ENCODE data around the gene ZCCHC24.

ZCCHC24 gene

GRCh38 chr10:79460687-79461086, 15.3 kb upstream of the ZCCHC24 start:
- no peak for TF ChIP-seq EZH2 (IDR thresholded peaks at IDR 0.05; ENCODE audit: borderline replicate concordance, low read length)

GRCh38 chr10:79459243-79459642, 13.8 kb upstream of the ZCCHC24 start:
- H3K36me3 ChIP-seq (ENCODE audit: insufficient read depth, low read length), result no peaks in the 10 kb centered on the region
- no peaks in the 10 kb centered on the region for H4K20me1 ChIP-seq (ENCODE audit: insufficient read depth, low read length)
- H3K9ac ChIP-seq (ENCODE audit: low read length), result no peak overlapping the region
- no peak overlapping the region for H3K4me3 ChIP-seq (ENCODE audit: low read depth, low read length, poor library complexity, severe bottlenecking)
- H3K27ac ChIP-seq (ENCODE audit: low read depth, low read length, poor library complexity, severe bottlenecking), result no peak overlapping the region
- no peaks in the 10 kb centered on the region for H3K79me2 ChIP-seq (ENCODE audit: insufficient read depth, low read length)
- TF ChIP-seq CTCF (IDR thresholded peaks at IDR 0.05; ENCODE audit: low read length) (no peak), EZH2 (IDR thresholded peaks at IDR 0.05; ENCODE audit: borderline replicate concordance, low read length) (no peak)
- no peaks in the 10 kb centered on the region for H3K4me1 ChIP-seq (ENCODE audit: insufficient read depth, low read length, severe bottlenecking)
- no peak overlapping the region for H2AFZ ChIP-seq (ENCODE audit: low read length)
- no peaks in the 10 kb centered on the region for H3F3A ChIP-seq (ENCODE audit: insufficient read depth, low read length)
- H3K4me2 ChIP-seq (ENCODE audit: low read length), result no peak overlapping the region
- no peaks in the 10 kb centered on the region for H3K9me3 ChIP-seq (ENCODE audit: low read length)
- no peaks in the 10 kb centered on the region for H3K9me2 ChIP-seq (ENCODE audit: low read depth, low read length)
- H3K27me3 ChIP-seq (ENCODE audit: insufficient read depth, low read length), result 0 out of 2 replicates have a peak, but pooled peaks cover 7% of the 10 kb centered on the region

More at GRCh38 chr10:79460687-79461086, 15.3 kb upstream of the ZCCHC24 start:
- no peak overlapping the region for H3K27ac ChIP-seq (ENCODE audit: low read depth, low read length, poor library complexity, severe bottlenecking)
- H3K36me3 ChIP-seq (ENCODE audit: insufficient read depth, low read length), result no peaks in the 10 kb centered on the region
- H3K27me3 ChIP-seq (ENCODE audit: insufficient read depth, low read length), result 0 out of 2 replicates have a peak, but pooled peaks cover 7% of the 10 kb centered on the region
- H3K4me1 ChIP-seq (ENCODE audit: insufficient read depth, low read length, severe bottlenecking), result no peaks in the 10 kb centered on the region
- H3K9me2 ChIP-seq (ENCODE audit: low read depth, low read length), result no peaks in the 10 kb centered on the region
- no peaks in the 10 kb centered on the region for H3F3A ChIP-seq (ENCODE audit: insufficient read depth, low read length)
- no peak overlapping the region for H3K9ac ChIP-seq (ENCODE audit: low read length)
- no peak overlapping the region for H3K4me3 ChIP-seq (ENCODE audit: low read depth, low read length, poor library complexity, severe bottlenecking)
- no peak overlapping the region for H2AFZ ChIP-seq (ENCODE audit: low read length)
- no peaks in the 10 kb centered on the region for H3K9me3 ChIP-seq (ENCODE audit: low read length)
- no peaks in the 10 kb centered on the region for H4K20me1 ChIP-seq (ENCODE audit: insufficient read depth, low read length)
- H3K4me2 ChIP-seq (ENCODE audit: low read length), result no peak overlapping the region
- H3K79me2 ChIP-seq (ENCODE audit: insufficient read depth, low read length), result no peaks in the 10 kb centered on the region

- no peaks in the 10 kb centered on the region for H3K9me2 ChIP-seq (ENCODE audit: low read depth, low read length)
- TF ChIP-seq CTCF (IDR thresholded peaks at IDR 0.05; ENCODE audit: low read length) (no peak), EZH2 (IDR thresholded peaks at IDR 0.05; ENCODE audit: borderline replicate concordance, low read length) (no peak)
- no peak overlapping the region for H2AFZ ChIP-seq (ENCODE audit: low read length)
- H3F3A ChIP-seq (ENCODE audit: insufficient read depth, low read length), result no peaks in the 10 kb centered on the region
- H4K20me1 ChIP-seq (ENCODE audit: insufficient read depth, low read length), result no peaks in the 10 kb centered on the region
- no peak overlapping the region for H3K27ac ChIP-seq (ENCODE audit: low read depth, low read length, poor library complexity, severe bottlenecking)
- H3K9me3 ChIP-seq (ENCODE audit: low read length), result no peaks in the 10 kb centered on the region
- 0 out of 2 replicates have a peak, but pooled peaks cover 7% of the 10 kb centered on the region for H3K27me3 ChIP-seq (ENCODE audit: insufficient read depth, low read length)
- no peak overlapping the region for H3K4me3 ChIP-seq (ENCODE audit: low read depth, low read length, poor library complexity, severe bottlenecking)
- no peak overlapping the region for H3K4me2 ChIP-seq (ENCODE audit: low read length)
- H3K79me2 ChIP-seq (ENCODE audit: insufficient read depth, low read length), result no peaks in the 10 kb centered on the region
- H3K9ac ChIP-seq (ENCODE audit: low read length), result no peak overlapping the region
- H3K4me1 ChIP-seq (ENCODE audit: insufficient read depth, low read length, severe bottlenecking), result no peaks in the 10 kb centered on the region
- no peaks in the 10 kb centered on the region for H3K36me3 ChIP-seq (ENCODE audit: insufficient read depth, low read length)
These were observed 13.1 kb upstream of the ZCCHC24 start for GRCh38 chr10:79458483-79458882.

- TF ChIP-seq CTCF (IDR thresholded peaks at IDR 0.05; ENCODE audit: low read length) (no peak), EZH2 (IDR thresholded peaks at IDR 0.05; ENCODE audit: borderline replicate concordance, low read length) (no peak)
- Histone ChIP-seq H3K36me3 (ENCODE audit: insufficient read depth, low read length) (no peaks in the 10 kb centered on the region), H3F3A (ENCODE audit: insufficient read depth, low read length) (no peaks in the 10 kb centered on the region), H3K27me3 (ENCODE audit: insufficient read depth, low read length) (0 out of 2 replicates have a peak, but pooled peaks cover 7% of the 10 kb centered on the region), H3K4me3 (ENCODE audit: low read depth, low read length, poor library complexity, severe bottlenecking) (no peak overlapping the region), H3K4me2 (ENCODE audit: low read length) (no peak overlapping the region), H3K27ac (ENCODE audit: low read depth, low read length, poor library complexity, severe bottlenecking) (no peak overlapping the region), H3K9ac (ENCODE audit: low read length) (no peak overlapping the region), H3K79me2 (ENCODE audit: insufficient read depth, low read length) (no peaks in the 10 kb centered on the region), H2AFZ (ENCODE audit: low read length) (no peak overlapping the region), H3K9me2 (ENCODE audit: low read depth, low read length) (no peaks in the 10 kb centered on the region), H4K20me1 (ENCODE audit: insufficient read depth, low read length) (no peaks in the 10 kb centered on the region), H3K4me1 (ENCODE audit: insufficient read depth, low read length, severe bottlenecking) (no peaks in the 10 kb centered on the region), H3K9me3 (ENCODE audit: low read length) (no peaks in the 10 kb centered on the region)
These were observed 11.9 kb upstream of the ZCCHC24 start for GRCh38 chr10:79457256-79457785.
